ENCODE results near the gene SYT1.

DNA sequence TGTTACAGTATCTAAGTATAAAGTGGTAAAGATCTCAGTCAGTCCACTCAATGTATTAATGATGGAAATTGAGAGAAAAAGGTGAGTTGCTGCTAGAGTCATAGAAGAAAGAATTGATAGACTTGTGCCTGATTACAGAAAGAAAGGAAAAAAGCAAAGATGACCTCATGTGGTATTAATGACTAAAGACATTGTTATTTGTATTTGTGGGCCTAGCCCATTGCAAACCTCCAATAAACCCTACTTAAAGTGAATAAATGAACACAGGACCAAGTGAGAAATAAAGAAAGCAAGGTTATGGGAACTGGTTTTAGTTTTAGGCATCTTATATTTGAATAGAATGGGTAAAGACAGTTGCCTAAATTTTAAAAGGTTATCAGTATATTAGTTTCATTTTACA, 105.5 kb downstream of the SYT1 start:
- TF ChIP-seq, protein P1, sequence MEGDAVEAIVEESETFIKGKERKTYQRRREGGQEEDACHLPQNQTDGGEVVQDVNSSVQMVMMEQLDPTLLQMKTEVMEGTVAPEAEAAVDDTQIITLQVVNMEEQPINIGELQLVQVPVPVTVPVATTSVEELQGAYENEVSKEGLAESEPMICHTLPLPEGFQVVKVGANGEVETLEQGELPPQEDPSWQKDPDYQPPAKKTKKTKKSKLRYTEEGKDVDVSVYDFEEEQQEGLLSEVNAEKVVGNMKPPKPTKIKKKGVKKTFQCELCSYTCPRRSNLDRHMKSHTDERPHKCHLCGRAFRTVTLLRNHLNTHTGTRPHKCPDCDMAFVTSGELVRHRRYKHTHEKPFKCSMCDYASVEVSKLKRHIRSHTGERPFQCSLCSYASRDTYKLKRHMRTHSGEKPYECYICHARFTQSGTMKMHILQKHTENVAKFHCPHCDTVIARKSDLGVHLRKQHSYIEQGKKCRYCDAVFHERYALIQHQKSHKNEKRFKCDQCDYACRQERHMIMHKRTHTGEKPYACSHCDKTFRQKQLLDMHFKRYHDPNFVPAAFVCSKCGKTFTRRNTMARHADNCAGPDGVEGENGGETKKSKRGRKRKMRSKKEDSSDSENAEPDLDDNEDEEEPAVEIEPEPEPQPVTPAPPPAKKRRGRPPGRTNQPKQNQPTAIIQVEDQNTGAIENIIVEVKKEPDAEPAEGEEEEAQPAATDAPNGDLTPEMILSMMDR (IDR thresholded peaks at IDR 0.05): no peak
- TF ChIP-seq POLR2A (IDR thresholded peaks at IDR 0.05): no peak
